HG02840 (cell line): ENCODE data around the gene HYAL4.
"Not testable (repeated sequence)": the region's sequence is repeated elsewhere in the genome, so short reads cannot be mapped to it uniquely, and the experiment has no call there.

Experiments used
- ATAC-seq: cut with Tn5 transposase; IDR thresholded peaks from one replicate; pipeline ENCODE4 v1.9.1; 2021; ENCODE audit warnings: mild to moderate bottlenecking, moderate library complexity, moderate number of reproducible peaks; ENCODE audit not compliant: unreplicated experiment, low FRiP score

The HYAL4 gene

DNA sequence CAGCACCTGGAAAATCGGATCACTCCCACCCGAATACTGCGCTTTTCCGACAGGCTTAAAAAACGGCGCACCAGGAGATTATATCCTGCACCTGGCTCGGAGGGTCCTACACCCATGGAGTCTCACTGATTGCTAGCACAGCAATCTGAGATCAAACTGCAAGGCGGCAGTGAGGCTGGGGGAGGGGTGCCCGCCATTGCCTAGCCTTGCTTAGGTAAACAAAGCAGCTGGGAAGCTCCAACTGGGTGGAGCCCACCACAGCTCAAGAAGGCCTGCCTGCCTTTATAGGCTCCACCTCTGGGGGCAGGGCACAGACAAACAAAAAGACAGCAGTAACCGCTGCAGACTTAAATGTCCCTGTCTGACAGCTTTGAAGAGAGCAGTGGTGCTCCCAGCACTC lies 49.8 kb downstream of the HYAL4 start:
- not testable (repeated sequence) for ATAC-seq

GRCh38 chr7:123901101-123901500 lies 56.1 kb downstream of the HYAL4 start:
- ATAC-seq, result no peak

DNA sequence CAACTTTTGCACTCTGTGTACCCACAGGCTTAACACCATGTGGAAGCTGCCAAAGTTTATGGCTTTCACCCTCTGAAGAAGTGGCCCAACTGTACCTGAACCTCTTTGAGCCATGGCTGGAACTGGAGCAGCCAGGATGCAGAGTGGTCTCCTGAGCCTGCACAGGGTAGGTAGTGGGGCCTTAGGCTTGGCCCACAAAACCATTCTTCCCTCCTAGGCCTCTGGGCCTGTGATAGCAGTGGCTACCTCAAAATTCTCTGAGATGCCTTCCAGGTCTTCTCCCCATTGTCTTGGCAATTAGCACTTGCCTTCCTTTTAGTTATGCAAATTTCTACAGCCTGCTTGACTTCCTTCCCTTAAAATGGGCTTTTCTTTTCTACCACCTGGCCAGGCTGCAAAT lies 60.7 kb downstream of the HYAL4 start:
- ATAC-seq, result no peak

DNA sequence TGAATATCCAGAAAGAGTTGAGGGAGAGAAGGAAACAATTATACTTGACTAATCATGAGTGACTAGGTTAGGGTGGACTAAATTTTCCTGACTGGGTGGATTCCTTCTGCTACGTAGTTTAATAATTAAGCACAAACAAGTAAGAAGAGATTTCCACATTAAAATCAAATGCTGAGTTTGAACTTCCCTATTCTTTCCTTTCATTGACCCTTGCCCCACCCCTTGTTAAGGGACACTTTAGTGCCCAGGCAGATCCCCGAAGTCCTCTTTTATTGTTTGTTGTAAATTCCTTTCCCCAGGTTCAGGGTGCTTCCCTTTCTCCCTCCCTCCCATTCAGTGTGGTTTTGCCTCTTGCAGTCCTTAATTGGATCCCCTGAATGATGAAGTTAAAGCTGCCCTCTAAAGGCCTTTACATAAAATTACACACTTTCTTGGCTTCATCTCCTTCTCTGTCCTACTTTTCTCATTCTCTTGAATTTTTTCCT lies 71.3 kb downstream of the HYAL4 start:
- ATAC-seq, result no peak

DNA sequence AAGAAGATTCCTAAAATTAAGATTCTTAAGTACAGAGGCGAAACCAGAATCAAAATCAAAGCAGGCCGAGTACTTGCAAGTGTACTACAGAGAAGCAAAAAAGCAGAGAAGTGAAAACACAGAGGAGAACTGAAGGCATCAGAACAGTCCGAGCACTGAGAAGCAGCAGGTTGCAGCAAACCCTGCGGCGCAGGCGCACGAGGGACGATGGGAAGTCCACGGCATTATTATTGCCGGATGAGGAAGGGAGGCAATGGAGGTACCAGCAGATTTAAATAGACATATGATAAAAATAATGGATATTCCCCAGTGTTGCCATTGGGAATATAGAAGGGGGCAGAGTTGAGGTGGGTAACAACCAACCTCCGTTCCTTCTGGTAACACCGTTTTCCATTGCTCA lies 72.9 kb downstream of the HYAL4 start:
- no peak for ATAC-seq

GRCh38 chr7:123918309-123918708 lies 73.3 kb downstream of the HYAL4 start:
- no peak for ATAC-seq

DNA sequence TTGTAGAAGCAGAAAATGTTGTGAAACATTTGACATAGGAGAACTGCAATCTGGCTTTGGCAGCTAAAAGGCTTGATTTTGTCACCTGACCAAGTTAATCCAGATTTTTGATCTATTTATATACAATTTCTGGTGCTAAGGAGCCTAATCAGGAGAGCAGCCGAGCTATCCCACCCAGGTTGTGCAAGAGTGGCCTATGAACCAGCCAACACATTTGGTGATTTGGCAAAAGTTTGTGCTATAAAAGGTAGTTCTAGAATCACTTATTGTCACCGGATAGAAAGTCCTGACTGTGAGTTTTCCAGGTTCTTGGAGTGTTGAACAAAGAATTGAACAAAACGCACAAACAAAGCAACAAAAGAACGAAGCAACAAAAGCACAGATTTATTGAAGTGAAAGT lies 78.6 kb downstream of the HYAL4 start:
- no peak for ATAC-seq

DNA sequence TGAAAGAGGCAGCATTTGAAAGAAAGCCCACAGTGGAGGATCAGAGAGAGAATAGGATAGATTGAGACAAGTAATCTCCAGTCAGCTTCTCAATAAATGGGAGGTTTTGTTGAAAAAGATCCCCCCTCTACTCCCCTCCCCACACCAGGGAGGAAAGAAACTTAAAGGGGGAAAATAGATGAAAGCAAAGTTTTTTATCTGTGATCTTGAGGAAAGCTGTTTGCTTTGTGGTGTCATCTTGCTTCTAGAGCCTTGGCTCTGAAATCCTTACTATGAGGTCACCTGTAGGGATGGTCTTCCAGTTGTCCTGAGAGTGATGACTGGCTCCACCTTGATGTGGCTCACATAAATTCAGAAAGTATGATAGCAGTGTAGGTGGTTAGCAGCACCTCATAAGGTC lies 80.0 kb downstream of the HYAL4 start, which contains the start of gene SPAM1:
SPAM1 (plus strand) TSS at position 301 of the 400 bp plus-strand sequence. CDS start 28,330 bp downstream, outside the sequence.
- no peak for ATAC-seq
